GM18907 (cell line): ENCODE data around the gene OXGR1.
"Not testable (repeated sequence)": the region's sequence is repeated elsewhere in the genome, so short reads cannot be mapped to it uniquely, and the experiment has no call there.

Experiments used
- ATAC-seq: cut with Tn5 transposase; IDR thresholded peaks from one replicate; pipeline ENCODE4 v1.9.1; 2021; ENCODE audit warnings: mild to moderate bottlenecking, moderate library complexity; ENCODE audit not compliant: unreplicated experiment

OXGR1 gene

DNA sequence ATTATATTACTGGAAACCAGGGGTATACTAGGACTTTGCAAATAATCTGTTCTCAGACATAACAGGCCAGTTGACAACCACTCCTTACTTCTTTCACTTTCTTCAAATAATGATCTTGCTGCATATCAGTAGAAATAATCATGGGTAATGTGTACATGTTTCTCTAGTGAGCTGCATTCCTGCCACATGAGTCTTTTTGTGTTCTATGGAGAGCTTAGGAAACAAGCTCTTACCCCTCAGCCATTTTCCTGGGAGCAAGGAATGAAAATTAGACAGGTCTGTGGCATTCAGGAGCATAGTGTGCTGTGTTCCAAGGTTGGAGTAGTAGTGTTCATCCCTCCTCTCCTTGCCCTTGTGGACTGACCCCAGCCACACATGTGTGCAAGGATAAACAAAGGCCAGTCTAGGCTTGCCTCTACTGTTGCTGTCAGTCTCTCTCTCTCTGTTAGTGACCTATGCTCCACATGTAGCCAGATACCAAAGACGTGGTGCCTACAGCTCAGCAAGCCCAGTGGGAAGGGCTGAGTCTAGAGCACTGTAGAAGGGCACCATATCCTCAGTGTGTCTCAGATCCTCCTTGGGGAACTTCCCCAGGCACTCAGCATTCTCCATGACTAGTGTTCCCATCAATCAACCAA lies 11.5 kb upstream of the OXGR1 start:
- no peak for ATAC-seq

DNA sequence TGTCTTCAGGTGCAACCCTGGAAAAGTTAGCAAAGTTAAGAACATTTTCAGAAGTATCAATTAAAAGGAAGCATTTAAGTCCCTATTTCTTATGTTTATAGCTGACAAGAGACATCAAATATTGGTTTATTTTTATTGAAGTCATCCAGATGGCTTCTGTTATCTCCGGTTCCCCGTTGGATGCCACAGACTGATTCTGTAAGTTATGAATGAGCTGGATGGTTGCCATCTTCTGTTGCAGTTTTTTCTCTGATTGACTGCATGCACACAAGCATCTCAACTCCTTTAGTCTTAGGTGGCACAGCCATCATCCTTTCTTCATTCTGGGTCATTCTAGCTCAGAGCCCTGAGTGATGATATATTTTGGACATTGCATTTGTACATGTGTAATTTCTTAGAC lies 10.6 kb upstream of the OXGR1 start:
- ATAC-seq = no peak

DNA sequence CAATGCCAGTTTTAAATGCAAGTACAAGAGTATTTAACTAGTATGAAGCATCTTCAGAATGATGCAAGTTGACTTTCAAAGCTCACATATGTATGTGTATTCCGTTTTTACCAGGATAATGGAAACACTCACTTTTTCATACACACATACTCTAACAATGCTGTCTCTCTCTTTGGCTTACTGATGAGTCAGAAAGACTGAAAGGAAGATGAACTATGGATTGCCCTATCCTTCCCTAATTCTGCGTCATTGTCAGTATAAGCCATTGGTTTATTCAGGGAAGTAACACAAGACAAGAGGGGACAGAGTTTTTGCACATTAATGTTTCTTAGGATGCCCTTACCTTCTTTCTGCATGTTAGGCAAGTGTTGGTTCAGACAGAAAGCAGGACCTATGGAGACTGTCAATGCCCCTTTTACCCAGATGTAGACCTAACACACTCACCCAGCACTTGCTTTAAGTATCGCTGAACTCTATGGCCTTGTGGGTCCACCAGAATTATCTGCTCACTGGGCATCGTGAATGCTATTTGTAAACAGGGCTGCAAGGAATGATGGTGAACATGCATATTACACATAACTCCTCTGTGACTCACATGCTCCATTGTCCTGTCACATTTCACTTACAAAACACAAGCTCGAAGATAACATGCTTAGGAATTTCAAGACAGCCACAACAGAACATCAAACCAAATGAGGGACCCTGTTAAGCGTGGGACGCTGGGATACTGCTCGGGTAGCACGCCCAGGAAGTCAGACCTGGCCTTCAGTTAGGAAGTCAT lies 10.0 kb upstream of the OXGR1 start:
- no peak for ATAC-seq

DNA sequence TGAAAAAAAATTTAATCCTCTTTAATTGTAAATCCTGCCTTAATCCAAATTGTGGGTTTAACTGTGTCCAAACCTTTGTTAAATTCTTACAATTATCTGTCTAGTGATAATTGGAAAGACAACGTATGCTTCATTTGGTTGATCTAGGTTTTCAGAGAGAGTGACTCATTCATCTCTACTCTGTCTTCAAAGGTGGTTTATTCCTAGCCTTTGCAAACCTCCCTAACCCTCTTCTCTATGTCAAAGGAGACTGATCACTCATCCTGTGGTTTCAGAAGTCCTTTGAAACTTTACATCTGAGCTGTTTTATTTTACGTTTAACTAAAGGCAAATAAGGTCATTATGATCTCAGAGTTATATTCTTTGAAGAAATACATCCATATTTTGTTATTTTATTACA lies 8.8 kb upstream of the OXGR1 start:
- no peak for ATAC-seq

DNA sequence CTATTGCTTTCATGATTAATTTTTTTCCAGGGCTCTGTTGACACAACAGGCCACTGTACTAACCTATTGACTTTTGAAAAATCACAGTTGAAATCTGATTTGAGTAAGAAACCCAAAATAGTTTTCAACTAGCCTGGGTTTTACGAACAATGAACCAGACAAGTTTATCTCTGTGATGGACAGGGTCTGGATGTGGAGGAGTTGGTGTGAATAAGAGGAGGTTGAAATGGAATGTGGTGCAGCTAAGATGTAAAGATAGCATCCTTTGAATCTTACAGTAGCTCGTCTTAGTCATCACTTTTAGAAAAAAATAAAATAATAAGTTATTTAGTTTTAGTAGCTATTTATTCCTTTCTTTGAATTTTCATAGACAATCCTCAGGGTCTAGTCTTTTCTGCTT lies 8.3 kb upstream of the OXGR1 start:
- no peak for ATAC-seq

DNA sequence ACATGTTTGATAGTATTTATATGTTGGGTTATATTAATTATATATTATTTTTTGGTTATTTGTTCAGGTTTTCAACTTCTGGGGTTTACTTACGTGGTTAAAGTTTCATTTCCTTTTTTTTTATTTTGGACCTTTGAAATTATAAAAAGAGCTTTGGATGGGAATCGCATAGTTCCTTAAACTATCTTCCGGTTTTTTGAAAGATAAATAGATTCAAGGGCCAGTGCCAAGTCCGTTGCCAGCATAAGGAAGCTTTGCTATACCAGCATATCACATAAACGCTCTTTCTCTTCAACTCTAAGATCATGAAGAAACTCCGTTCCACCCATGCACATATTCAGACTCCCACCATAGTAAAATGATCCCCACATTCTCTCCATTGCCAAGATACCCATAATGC lies 7.4 kb upstream of the OXGR1 start:
- no peak for ATAC-seq

DNA sequence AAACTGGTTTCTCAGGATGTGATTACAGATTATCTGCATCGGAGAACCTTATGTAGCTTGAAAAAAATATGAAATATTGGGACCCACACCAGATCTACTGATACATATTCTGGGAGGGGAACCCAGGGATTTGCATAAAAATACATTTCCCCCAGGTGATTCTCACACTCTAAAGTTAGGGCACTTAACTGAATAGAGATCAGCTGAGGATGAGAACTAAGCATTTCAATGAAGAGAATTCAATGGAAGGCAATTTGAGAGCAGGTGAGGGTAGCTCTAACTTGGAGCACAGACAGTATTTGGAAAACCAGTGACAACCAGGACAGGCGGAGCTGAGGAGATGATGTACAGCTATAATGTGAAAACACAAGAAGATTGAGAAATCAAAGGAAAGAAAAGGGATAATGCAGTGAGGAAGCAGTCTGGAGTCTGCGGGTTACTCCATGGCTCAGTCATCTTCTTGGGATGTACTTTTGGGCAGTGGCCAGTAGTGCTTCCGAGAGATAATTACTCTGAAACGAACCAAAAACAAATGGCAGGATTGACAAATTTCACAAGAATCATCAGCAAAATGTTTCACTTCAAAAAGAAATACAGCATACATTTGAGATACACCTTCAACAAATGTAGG lies 6.1 kb upstream of the OXGR1 start:
- no peak for ATAC-seq

DNA sequence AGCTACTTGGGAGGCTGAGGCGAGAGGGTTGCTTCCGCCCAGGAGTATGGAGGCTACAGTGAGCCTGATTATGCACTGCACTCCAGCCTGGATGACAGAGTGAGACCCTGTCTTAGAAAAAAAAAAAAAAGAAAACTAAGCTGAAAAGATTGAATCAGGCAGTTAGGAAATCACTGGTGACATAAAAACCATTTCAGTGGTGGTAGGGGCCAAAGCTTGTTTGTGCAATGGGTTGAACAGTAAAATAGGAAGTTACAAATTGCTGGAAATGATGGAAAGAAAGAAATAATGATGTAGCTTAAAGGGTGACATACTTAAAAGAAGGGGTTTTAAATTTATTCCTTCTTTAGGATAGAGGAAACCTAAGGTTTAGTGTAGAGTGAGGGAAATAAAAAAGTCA lies 4.8 kb upstream of the OXGR1 start:
- no peak for ATAC-seq

DNA sequence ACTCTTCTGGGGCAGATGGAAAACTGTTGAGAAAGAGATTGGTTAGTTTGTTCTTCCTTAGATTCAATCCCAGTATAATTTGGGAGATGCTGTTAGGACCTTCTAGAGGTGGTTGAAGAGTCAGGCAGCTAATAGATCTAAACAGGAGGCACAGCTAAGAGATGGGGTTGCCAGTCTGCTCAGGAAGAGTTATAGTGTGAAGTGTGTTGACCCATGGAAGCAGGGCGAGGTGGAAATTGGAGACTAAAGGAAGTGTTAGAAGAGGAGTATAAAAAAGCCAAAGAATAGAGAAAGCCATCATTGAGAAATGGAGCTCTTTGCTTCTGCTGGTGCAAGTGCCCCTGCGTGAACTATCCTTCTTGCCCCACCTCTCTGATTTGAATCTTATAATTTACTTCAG lies 3.8 kb upstream of the OXGR1 start:
- no peak for ATAC-seq

DNA sequence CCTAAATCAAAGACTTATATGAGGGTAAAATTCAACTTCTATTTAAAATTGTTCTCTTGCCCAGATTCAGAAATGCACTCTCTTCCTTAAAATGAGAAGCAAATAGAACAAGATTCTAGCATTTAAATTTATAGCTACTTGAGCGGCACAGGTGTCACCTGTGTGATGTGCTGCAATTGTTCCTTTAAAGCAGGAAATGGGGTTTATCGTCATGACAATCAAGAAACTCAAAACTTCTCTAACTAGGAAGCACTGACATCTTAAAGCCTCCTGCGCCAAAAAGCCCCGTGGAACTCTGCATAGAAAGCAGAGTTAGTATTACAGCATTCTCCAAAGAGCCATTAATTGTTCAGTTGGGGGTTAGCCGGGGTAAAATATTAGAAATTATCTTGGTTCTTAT lies 2.6 kb upstream of the OXGR1 start:
- ATAC-seq = no peak

DNA sequence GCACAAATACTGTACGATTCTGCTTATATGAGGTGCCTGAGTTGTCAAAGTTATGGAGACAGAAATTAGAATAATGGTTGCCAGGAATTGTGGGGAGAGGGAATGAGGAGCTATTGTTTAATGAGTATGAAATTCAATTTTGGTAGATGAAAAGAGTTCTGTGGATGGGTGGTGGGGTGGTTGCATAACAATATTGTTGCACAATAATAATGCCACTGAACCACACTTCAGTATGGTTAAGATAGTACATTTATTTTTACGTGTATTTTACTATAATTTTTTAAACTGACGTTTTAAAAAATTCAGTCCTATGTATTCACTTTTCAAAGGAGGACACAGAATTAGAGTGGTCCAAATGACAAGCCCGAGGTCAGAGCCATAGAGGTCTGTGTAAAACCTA lies 1.8 kb upstream of the OXGR1 start:
- ATAC-seq = no peak

DNA sequence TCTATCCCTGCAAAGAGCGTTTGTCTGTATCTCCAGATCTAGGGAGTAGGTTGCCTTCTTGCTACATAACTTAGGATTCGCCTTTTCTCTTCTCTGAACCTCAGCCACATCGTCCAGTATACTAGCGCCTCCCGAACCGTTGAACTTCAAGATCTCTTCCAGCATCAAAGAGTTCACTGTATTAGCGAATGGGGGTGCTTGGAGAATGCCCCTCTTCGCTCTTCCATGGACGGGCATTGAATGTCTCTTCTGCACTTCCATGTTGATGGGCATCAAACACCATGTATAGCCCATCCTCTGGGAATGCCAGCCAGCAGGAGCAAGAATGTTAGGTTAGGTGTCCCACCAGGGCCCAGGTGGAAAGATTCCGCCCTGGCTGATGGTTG lies 575 bp upstream of the OXGR1 start:
- no peak for ATAC-seq

DNA sequence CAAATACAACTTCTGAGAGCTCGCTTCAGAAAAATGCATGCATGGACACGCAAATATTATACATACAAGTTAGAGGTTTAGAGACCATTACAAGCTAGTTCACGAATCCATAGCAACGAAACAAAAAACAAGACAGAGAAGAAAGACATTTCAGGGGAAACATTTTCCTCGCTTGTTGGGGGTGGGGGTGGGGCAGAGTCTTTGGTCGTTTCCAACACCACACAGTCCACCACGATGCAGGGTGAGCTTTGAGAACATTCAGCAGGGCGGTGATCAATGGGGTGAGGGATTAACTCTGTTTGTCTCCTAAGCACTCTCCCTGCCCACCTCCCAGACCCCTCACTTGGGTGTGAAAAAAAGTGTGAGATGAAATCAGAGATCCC lies 651 bp downstream of the OXGR1 start:
- ATAC-seq = no peak

DNA sequence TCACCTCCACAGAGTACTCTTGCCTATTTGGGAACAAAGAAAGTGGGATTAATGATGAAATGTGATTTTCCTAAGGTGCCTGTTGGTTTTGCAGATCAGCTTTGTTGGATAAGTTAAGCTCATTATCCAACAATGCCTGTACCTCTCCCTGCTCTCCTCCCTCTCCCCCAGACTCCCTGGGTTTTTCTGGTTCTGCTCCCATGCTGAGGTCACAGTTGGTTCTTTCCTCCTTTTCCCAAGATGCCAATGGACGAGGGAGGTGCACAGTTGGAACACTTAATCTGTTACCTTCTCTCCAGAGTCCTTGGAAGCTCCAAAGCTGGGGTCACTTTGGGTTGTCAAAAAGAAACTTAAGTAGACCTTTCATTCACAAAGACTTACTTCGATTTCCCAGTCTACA lies 1.6 kb downstream of the OXGR1 start:
- no peak for ATAC-seq

DNA sequence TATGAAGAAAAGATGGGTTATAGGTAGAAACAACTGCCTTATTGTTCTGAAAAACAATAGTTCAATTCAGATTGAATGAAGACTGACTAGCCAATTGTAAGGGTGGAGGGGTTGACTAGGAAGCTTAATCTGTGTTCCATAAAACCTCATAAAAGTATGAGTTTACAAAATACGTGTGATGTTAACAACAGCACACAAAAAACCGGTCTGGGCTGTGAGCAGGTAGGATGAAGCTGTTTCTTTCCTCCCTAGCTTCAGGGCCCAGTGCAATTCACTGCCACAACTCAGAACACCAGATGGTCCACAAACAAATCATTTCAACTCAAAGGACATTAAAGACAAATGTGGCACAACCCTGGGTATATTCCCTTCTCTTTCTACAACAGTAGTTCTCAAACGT lies 3.2 kb downstream of the OXGR1 start:
- ATAC-seq = no peak

DNA sequence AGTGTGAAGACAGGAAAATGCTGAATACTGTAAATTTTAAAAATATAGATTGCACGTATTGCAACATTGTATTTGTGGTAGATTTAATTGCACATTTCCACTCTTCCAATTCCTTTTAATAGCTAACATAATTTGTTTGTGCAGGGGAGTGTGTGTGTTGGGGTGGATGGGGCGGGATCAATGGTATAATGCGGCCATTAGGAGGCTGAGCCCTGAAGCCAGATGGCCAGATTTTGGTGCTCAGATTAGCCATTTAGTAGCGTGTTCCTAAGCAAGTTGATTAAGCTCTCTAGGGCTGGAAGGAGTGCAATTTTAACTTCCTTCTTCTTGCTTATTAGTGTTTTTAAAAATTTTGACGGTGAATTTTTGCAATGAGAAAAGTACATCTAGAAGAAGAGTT lies 5.8 kb downstream of the OXGR1 start:
- no peak for ATAC-seq

DNA sequence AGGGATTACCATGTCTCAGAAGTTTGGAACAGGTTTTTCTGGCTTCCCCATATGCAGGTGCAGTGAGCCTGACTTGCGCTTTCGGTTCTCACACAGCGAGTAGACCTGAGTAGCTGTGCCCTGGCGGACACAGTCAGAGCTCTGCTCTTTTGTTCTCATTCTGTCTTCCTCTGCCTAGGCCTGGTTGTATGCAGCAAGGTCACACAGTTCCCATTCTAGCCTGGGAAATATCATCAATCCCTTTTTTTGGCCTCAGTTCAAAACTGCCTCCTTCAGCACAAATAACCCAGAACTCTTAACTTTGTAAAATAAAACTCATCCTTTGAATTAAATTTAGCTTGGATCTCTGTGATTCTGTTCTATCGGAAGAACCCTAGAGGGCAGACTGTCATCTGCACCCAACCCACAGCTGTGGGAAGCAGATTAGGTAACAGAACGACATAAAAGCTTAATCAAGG lies 10.2 kb downstream of the OXGR1 start:
- peak; percentile 71 for ATAC-seq

DNA sequence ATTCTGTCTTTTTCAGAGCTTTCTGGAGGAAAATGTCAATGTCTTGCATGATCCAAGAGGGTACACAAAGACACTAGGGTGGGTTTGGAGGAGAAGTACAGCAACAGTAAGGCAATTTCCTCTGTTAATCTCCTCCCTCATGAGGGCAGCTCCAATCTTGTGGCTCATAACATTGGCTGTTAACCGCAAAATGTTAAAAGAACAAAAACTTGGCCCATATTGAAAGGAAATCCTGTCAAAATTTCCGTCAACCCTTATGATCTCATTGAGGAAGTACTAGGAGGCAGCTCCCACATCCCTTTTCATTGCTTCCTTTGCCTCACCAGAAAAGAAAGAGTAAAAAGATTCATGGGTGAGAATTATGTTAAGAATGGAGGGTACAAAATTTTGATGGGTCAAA lies 11.6 kb downstream of the OXGR1 start:
- no peak for ATAC-seq

DNA sequence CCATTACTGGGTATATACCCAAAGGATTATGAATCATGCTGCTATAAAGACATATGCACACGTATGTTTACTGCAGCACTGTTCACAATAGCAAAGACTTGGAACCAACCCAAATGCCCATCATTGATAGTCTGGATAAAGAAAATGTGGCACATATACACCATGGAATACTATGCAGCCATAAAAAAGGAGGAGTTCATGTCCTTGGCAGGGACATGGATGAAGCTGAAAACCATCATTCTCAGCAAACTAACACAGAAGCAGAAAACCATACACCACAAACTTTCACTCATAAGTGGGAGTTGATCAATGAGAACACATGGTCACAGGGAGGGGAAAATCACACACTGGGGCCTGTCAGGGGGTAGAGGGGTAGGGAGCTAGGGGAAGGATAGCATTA lies 14.4 kb downstream of the OXGR1 start:
- ATAC-seq = not testable (repeated sequence)

DNA sequence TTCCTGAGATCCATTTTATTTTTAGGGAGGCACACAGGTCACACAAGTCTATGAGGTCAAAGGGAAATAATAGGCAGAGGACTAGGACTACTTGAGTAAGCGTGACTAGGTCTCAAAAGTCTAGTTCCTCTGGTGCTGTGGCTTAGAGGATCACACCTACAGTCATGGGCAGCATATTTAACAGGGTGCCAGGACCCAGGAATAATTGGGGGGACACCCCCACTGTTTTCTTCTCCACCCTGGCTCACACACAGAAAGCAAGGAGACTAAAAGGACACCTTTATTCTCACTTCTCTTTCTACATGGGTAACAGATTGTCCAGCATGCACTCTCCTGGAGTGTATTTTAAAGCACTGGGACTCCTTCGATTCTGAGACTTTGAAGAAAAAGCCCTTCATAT lies 26.2 kb downstream of the OXGR1 start:
- no peak for ATAC-seq

DNA sequence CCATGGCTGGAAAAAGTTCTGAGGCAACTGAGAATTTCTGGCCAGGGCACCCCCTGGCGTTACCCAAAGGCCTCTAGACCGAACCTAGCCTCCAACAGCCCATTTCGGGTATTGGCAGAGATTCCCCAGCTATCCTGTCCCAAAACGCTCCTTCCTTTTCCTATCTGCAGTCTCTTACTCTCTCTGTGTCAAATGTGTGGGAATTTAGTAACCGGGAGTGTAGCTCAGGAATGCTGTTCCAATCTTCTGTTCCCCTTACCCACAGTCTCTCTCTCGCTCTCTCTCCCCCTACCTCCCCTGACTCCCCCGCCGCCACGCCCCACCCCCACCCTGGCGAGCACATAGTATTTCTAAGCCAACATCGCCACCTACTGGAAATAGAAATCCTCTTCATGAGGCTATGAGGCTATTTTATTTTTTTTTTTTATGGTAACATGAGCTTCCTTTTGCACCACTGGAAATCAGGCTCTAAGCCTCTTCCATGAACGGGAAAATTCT lies 27.0 kb downstream of the OXGR1 start:
- ATAC-seq = no peak

DNA sequence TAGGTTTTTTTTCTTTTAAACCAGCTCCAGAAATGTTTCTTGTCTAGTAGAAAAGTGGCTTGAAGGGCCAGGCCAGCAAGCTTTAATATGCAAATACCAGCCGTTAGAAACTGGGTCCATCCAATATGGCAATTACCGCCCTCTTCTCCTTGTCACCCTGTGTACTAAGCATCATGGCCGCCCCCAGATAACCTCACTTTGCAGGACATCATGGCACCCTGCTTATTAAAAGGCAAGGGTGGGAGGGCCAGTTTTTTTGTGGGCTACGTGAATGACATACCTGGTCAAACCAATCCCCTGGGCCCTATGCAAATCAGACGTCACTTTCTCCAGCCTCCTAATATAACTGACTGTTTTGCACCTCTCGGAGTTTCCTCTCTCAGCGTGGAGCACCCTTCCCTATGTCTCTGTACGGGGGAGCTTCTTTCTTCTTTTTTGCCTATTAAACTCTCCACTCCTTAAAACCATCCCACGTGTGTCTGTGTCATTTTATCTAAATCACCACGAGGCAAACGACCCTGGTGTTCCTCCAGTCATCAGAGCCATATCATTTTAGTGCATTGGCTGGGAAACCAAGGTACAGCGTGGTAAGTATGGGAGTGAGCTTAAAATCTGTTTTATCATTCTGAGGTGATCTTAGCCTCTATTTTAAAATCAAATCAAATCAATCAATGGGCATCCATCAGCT lies 27.7 kb downstream of the OXGR1 start:
- ATAC-seq = no peak
